ENCODE results near the gene CCDC71L. TPM values are rescaled to one million over a fixed set of nuclear protein-coding genes. Genes with fewer than 3 reads are reported as not detected.

Gene CCDC71L
- total RNA-seq, 1 experiment from 2014 or later = 6.0 TPM

- CTCF ChIA-PET = no interaction called here
Measured at GRCh38 chr7:106630648-106631047, 30.3 kb downstream of the CCDC71L start.

GRCh38 chr7:106629516-106629915 is 31.4 kb downstream of the CCDC71L start:
- H3K27ac ChIP-seq (ENCODE audit: low read length) = no peak overlapping the region
- H3K36me3 ChIP-seq (ENCODE audit: control insufficient read depth, insufficient read depth, low read length) = no peaks in the 10 kb centered on the region
- H3K4me1 ChIP-seq (ENCODE audit: control insufficient read depth, insufficient read depth, low read length) = no peaks in the 10 kb centered on the region
- TF ChIP-seq, protein P1, sequence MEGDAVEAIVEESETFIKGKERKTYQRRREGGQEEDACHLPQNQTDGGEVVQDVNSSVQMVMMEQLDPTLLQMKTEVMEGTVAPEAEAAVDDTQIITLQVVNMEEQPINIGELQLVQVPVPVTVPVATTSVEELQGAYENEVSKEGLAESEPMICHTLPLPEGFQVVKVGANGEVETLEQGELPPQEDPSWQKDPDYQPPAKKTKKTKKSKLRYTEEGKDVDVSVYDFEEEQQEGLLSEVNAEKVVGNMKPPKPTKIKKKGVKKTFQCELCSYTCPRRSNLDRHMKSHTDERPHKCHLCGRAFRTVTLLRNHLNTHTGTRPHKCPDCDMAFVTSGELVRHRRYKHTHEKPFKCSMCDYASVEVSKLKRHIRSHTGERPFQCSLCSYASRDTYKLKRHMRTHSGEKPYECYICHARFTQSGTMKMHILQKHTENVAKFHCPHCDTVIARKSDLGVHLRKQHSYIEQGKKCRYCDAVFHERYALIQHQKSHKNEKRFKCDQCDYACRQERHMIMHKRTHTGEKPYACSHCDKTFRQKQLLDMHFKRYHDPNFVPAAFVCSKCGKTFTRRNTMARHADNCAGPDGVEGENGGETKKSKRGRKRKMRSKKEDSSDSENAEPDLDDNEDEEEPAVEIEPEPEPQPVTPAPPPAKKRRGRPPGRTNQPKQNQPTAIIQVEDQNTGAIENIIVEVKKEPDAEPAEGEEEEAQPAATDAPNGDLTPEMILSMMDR (IDR thresholded peaks at IDR 0.05) = no peak
- no peak for TF ChIP-seq POLR2AphosphoS5 (IDR thresholded peaks at IDR 0.05; ENCODE audit: low read depth, low read length)
- ATAC-seq (no peak), DNase-seq (ENCODE audit: low read depth, low spot score) (no peak)
- intact Hi-C loops (cut with micrococcal nuclease; ENCODE audit: unreplicated experiment) = no loop called here
- no peaks in the 10 kb centered on the region for H3K9me3 ChIP-seq (ENCODE audit: control insufficient read depth, insufficient read depth, low read depth, low read length)
- BruUV-seq (replicated peaks) = no TSS peak
- in situ Hi-C loops (cut with HindIII; ENCODE audit: low pct_unique_long_range_greater_than_20kb, low sequenced_read_pairs) = no loop called here
- no peak overlapping the region for H3K4me3 ChIP-seq (ENCODE audit: low read depth in 2 of 2, low read length in 2 of 2)
- peaks cover 7% of the 10 kb centered on the region for H3K27me3 ChIP-seq (ENCODE audit: control insufficient read depth, insufficient read depth, low read length)
- POLR2A ChIA-PET = no interaction called here
- CTCF ChIA-PET = no interaction called here

More at GRCh38 chr7:106630648-106631047, 30.3 kb downstream of the CCDC71L start:
- no peak for DNase-seq (ENCODE audit: low read depth, low spot score)
- intact Hi-C loops (cut with micrococcal nuclease; ENCODE audit: unreplicated experiment) = no loop called here
- TF ChIP-seq, protein P1 (IDR thresholded peaks at IDR 0.05) = no peak
- TF ChIP-seq SIN3A (IDR thresholded peaks at IDR 0.05; ENCODE audit: borderline replicate concordance, insufficient read depth, low read depth, low read length) (no peak), TCF7L2 (IDR thresholded peaks at IDR 0.05; ENCODE audit: low read depth, low read length) (no peak)
- H3K36me3 ChIP-seq (ENCODE audit: control insufficient read depth, insufficient read depth, low read length) = no peaks in the 10 kb centered on the region
- no peak overlapping the region for H3K27ac ChIP-seq (ENCODE audit: low read length)
- peaks cover 7% of the 10 kb centered on the region for H3K27me3 ChIP-seq (ENCODE audit: control insufficient read depth, insufficient read depth, low read length)
- no TSS peak for BruUV-seq (replicated peaks)
- ATAC-seq = no peak
- H3K9me3 ChIP-seq (ENCODE audit: control insufficient read depth, insufficient read depth, low read depth, low read length) = no peaks in the 10 kb centered on the region
- no peak overlapping the region for H3K4me3 ChIP-seq (ENCODE audit: low read depth in 2 of 2, low read length in 2 of 2)
- POLR2A ChIA-PET = no interaction called here
- in situ Hi-C loops (cut with HindIII; ENCODE audit: low pct_unique_long_range_greater_than_20kb, low sequenced_read_pairs) = no loop called here
- no peaks in the 10 kb centered on the region for H3K4me1 ChIP-seq (ENCODE audit: control insufficient read depth, insufficient read depth, low read length)

DNA sequence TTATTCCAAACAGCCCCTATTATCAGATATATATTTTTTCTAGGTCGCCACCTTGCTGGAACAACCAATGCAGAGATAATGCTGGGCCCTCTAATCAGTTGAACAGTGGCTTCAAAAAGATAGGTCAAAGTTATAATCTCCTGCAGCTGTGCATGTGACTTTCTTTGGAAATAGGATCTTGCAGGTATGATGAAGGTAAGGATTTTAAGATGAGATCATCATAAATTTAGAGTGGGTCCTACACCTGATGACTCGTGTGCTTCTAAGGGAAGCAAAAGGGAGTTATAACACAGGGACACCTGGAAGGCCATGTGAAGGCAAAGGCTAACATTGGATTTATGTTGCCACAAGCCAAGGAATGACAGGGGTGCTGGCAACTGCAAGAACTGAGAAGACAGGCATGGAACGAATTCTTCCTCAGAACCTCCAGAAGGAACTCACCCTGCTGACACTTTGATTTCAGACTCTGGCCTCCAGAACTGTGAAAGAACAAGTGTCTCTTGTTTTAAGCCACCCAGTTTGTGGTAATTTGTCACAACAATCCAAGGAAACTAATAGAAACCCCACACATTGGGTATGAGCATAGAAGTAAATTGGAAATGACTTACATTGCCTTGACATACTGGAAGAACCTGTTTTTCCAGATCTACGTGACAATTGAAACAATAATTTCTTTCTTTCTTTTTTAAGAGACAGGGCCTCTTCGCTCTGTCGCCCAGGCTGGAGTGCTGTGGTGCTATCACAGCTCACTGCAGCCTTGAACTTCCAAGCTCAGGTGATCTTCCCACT is 34.4 kb downstream of the CCDC71L start:
- Histone ChIP-seq H3K27ac (ENCODE audit: low read length) (no peak overlapping the region), H3K36me3 (ENCODE audit: control insufficient read depth, insufficient read depth, low read length) (no peaks in the 10 kb centered on the region), H3K27me3 (ENCODE audit: control insufficient read depth, insufficient read depth, low read length) (peaks cover 4% of the 10 kb centered on the region; the same call in 1 of the 2 replicates), H3K9me3 (ENCODE audit: control insufficient read depth, insufficient read depth, low read depth, low read length) (no peaks in the 10 kb centered on the region), H3K4me3 (ENCODE audit: low read depth in 2 of 2, low read length in 2 of 2) (no peak overlapping the region), H3K4me1 (ENCODE audit: control insufficient read depth, insufficient read depth, low read length) (no peaks in the 10 kb centered on the region)
- BruUV-seq (replicated peaks) = no TSS peak
- intact Hi-C loops (cut with micrococcal nuclease; ENCODE audit: unreplicated experiment) = no loop called here
- CTCF ChIA-PET = no interaction called here
- in situ Hi-C loops (cut with HindIII; ENCODE audit: low pct_unique_long_range_greater_than_20kb, low sequenced_read_pairs) = no loop called here
- ATAC-seq (no peak), DNase-seq (ENCODE audit: low read depth, low spot score) (no peak)
- POLR2A ChIA-PET = no interaction called here
- TF ChIP-seq REST (IDR thresholded peaks at IDR 0.05; ENCODE audit: insufficient read depth in 1 of 2, low read depth in 2 of 2, low read length in 1 of 2) = no peak
- no peak for TF ChIP-seq POLR2AphosphoS5 (IDR thresholded peaks at IDR 0.05; ENCODE audit: low read depth, low read length)
- TF ChIP-seq SIN3A (IDR thresholded peaks at IDR 0.05; ENCODE audit: borderline replicate concordance, insufficient read depth, low read depth, low read length) = no peak
- TF ChIP-seq TCF7L2 (IDR thresholded peaks at IDR 0.05; ENCODE audit: low read depth, low read length) = no peak
- TF ChIP-seq, protein P1 (IDR thresholded peaks at IDR 0.05) = no peak
